Mononuclear cell (primary cell): ENCODE results near the gene SLC44A4. TPM values are rescaled to one million over a fixed set of nuclear protein-coding genes. Genes with fewer than 3 reads are reported as not detected.
"Not testable (repeated sequence)": the region's sequence is repeated elsewhere in the genome, so short reads cannot be mapped to it uniquely, and the experiment has no call there.

Experiments used
- H3K27me3 ChIP-seq: 2 replicates; pipeline ENCODE4 v1.6.0; 2011; ENCODE audit warnings: low read length, control low read depth; ENCODE audit not compliant: insufficient read depth
- H3K4me1 ChIP-seq: 2 replicates; pipeline ENCODE4 v1.5.1; 2011; ENCODE audit warnings: mild to moderate bottlenecking, low read length, control low read depth; ENCODE audit not compliant: insufficient read depth
- H3K4me3 ChIP-seq: 2 replicates; pipeline ENCODE4 v1.5.1; 2011; ENCODE audit warnings: mild to moderate bottlenecking, low read length, moderate library complexity
- H3K9me3 ChIP-seq: 2 replicates; pipeline ENCODE4 v1.5.1; 2011; ENCODE audit warnings: low read depth, mild to moderate bottlenecking, control low read depth, low read length
- total RNA-seq: library from RNA; depleted of rRNA; stranded (reverse); fragments of >200 nt; gene quantifications from one replicate; pipeline ENCODE4 v1.2.3, GENCODE V29; 2012

Gene SLC44A4
- total RNA-seq, 1 donor, result 0.10 TPM

DNA sequence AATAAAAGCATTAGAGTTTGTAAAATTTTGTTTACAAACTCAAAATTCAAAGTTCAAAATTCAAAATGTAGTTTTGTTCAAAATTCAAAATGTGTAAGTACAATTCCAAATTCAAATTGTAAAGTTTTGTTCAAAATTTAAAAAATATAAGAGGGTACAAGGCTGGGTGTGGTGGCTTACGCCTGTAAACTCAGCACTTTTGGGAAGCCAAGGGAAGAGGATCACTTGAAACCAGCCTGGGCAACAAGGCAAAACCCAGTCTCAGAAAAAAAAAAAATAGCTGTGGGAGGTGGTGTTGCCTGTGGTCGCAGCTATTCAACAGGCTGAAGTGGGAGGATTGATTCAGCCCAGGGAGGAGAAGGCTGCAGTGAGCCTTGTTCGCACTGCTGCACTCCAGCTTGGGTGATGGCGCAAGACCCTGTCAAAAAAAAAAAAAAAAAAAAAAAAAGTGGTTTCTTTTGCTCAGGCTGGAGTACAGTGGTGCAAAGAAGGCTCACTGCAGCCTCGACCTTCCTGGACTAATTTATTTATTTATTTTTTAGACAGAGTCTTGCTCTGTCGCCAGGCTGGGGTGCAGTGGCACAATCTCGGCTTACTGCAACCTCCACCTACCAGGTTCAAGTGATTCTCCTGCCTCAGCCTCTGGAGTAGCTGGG, 28.5 kb upstream of the SLC44A4 start:
- no peak overlapping the region for H3K4me3 ChIP-seq
- H3K4me1 ChIP-seq, result peaks cover 10% of the 10 kb centered on the region
- H3K27me3 ChIP-seq, result no peaks in the 10 kb centered on the region
- H3K9me3 ChIP-seq, result no peaks in the 10 kb centered on the region

DNA sequence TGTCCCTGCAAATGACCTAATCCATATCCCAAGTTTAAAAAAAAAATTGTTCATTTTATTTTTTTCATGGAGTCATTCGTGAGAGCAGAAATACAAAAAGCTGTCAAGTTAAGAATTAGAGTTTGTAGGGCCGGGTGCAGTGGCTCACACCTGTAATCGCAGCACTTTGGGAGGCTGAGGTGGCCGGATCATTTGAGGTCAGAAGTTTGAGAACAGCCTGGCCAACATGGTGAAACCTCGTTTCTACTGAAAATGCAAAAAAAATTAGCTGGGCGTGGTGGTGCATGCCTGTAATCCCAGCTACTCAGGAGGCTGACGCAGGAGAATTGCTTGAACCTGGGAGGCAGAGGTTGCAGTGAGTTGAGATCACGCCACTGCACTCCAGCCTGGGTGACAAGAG, 27.9 kb upstream of the SLC44A4 start:
- not testable (repeated sequence) for H3K9me3 ChIP-seq, H3K4me3 ChIP-seq, H3K27me3 ChIP-seq
- peaks cover 12% of the 10 kb centered on the region for H3K4me1 ChIP-seq

DNA sequence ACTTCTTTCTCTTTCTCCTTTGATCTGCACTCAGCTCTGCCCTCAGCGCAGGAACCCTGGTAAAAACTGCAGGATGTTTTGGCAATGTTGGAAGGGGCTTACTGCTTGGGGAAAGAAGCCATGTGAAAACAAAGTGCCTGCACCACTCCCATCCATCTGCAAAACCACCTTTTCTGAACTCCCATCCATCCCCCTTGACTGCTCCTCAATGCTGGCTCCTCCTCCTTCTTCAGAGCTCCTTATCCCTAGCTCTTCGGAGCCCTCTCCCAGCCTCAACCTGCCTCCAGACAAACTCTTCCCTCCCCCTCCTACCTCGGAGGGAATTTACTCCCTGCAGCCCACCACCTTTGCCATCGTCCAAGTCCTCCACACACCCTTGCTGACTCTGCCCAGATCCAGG, 27.3 kb upstream of the SLC44A4 start:
- H3K4me3 ChIP-seq, result no peak overlapping the region
- H3K9me3 ChIP-seq, result no peaks in the 10 kb centered on the region
- H3K27me3 ChIP-seq, result no peaks in the 10 kb centered on the region
- H3K4me1 ChIP-seq, result peaks cover 15% of the 10 kb centered on the region

DNA sequence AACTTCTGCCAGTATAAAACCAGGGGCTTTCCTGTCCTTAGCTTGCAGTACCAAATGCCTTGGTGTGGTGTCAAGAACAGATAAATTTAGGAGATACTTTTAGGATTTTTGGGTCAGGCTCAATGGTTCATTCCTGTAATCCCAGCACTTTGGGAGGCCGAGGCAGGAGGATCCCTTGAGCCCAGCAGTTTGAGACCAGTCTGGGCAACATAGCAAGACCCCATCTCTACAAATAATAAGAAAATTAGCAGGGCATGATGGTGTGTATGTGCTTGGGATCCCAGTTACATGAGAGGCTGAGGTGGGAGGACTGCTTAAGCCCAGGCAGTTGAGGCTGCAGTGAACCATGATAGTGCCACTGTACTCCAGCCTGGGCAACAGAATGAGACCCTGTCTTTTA, 26.2 kb upstream of the SLC44A4 start:
- H3K4me1 ChIP-seq, result peaks cover 18% of the 10 kb centered on the region
- no peak overlapping the region for H3K4me3 ChIP-seq
- no peaks in the 10 kb centered on the region for H3K9me3 ChIP-seq
- H3K27me3 ChIP-seq, result no peaks in the 10 kb centered on the region

DNA sequence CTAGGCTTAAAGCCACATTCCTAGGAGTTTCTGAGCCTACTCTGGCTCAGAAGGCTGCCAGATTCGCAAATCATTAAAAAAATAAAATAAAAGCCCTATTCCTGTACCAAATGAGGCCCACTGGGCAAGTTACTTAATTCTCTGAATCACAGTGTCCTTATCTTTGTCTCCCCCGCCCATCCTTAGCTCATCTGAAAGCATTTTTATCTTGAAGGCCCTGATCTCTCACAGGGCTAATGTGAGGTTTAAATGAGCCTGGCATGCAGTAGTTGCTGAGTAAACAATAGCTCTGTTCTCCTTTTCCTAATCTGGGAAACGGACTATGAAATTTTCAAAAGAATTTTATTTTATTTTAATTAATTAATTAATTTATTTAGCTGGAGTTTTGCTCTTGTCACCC, 25.2 kb upstream of the SLC44A4 start:
- Histone ChIP-seq H3K4me3 (no peak overlapping the region), H3K4me1 (peaks cover 29% of the 10 kb centered on the region), H3K27me3 (no peaks in the 10 kb centered on the region), H3K9me3 (no peaks in the 10 kb centered on the region)

DNA sequence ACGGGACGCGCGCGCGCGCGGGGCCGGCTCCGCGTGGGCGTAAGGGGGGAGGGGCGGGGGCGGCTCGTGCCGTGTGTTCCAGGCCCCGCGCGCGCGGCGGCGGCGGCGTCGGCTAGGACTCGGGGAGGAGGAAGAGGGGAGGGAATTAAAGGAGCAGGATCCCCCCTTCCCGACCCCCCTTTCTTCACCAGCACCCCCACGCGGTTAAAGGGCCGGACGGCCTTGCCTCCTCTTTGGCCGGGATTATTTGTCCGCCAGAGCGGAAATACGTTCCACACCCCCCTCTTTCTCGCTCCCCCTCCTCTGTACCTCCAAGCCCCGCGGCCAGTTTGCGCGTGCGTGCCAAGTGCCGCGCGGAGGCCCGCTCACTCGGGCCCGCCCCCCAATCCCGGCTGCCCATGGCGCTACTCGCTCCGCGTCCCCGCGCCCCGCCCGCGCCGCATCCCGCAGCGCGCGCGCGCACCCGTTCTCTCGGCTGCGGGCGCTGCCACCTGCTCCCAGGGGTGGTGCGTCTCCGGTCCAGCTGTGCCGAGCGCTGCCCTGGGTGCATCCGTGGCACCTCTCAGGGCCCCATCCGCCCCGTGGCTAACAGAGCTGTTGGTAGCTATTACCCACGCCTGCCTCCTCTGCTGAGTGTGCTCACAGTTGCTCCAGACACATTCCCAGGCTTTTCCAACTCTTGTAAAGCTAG, 23.3 kb upstream of the SLC44A4 start, which contains the start of gene ZBTB12:
Gene ZBTB12 (minus strand): TSS at position 134 of the 691 bp plus-strand sequence. CDS start 781 bp downstream, outside the sequence.
- peak within 1 kb of the TSS; percentile 54 for H3K4me3 ChIP-seq
- H3K27me3 ChIP-seq, result no peaks in the 10 kb centered on the region
- H3K9me3 ChIP-seq, result no peaks in the 10 kb centered on the region
- H3K4me1 ChIP-seq, result peaks cover 38% of the 10 kb centered on the region

DNA sequence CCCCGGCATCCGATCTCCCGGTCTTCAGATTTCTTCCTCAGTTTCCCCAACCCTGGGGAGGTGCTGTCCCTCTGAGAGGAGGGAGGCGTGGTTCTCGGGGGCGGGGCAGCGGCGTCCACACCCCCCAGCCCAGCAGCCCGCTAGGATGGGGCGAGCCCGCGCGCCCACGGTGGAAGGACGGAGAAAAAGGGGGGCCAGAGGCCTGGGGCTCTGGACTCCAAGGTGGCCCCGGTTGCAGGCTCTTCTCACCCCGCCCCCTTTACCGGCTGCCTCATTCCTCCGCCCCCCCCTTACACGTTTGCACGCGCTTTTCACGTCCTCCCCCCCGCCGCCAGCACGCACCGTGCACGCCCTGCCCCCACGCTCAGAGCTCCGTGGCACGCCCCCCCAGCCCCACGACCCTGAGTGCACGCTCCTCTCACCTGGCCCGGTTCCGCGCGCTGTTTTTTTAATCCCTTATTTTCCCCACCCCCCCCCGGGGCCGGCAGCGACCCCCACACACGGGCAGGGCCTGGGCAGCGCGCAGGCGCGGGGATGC, 22.7 kb upstream of the SLC44A4 start:
- no peaks in the 10 kb centered on the region for H3K9me3 ChIP-seq
- no peaks in the 10 kb centered on the region for H3K27me3 ChIP-seq
- H3K4me3 ChIP-seq, result peak overlapping the region; percentile 54
- peaks cover 43% of the 10 kb centered on the region for H3K4me1 ChIP-seq

DNA sequence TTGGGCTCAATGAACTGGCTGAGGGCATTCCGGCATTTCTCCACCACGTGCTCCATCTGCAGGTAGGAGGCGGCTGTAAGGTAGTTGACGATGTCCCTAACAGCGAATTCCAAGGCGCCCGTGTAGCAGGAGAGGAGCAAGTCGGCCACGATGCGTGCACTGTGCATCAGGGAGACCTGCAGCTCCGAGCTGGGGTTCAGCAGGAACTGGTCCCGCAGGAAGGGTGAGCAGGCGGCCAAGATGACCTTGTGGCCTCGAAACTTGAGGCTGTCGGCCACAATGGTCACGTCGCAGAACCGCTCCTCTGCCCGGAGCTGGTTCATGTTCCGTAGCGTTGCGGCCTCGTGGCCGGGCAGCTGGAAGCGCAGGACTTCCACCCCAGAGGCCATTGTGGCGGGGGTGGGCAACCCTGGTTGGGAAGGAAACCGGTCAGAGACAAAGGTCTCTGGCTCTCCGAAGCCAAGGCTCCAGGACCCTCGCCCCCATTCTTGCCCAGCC, 22.2 kb upstream of the SLC44A4 start:
- no peaks in the 10 kb centered on the region for H3K27me3 ChIP-seq
- H3K9me3 ChIP-seq, result no peaks in the 10 kb centered on the region
- no peak overlapping the region for H3K4me3 ChIP-seq
- peaks cover 47% of the 10 kb centered on the region for H3K4me1 ChIP-seq

DNA sequence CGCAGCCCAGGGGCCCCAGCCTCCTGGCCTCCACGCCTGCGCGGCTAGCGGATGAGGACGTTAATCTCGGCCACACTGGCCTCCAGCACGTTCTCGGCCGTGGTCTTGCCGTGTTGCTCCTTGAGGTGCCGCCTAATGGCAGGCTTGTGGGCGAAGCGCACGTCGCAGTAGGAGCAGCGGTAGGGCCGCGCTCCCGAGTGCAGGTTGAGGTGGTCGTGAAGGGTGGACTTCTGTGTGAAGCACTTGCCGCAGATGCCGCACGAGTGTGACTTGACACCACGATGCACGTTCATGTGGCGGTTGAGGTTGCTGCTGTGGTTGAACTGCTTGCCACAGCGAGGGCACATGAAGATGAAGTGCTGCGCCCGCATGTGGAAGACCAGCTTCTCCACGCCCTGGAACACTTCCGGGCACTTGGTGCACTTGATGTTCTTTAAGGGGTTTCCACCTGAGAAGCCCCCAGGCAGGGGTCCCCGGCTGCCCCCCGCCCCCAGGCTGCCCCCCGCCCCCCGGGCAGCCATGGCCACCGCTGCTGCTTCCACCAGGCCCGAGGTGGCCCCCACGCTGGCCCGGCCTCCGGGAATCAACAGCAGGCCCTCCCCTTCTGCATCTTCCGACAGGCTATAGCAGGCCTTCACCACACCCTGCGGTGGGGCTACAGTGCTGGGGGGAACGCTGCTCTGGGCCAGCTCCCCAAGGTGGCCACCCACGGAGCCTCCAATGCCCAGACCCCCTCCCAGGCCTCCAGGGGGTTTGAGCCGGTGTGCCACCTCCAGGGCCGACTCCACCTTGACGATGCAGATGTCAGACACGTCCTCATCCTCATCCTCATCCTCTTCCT, 21.3 kb upstream of the SLC44A4 start:
- Histone ChIP-seq H3K4me3 (no peak overlapping the region), H3K4me1 (peaks cover 47% of the 10 kb centered on the region), H3K9me3 (no peaks in the 10 kb centered on the region), H3K27me3 (no peaks in the 10 kb centered on the region)

DNA sequence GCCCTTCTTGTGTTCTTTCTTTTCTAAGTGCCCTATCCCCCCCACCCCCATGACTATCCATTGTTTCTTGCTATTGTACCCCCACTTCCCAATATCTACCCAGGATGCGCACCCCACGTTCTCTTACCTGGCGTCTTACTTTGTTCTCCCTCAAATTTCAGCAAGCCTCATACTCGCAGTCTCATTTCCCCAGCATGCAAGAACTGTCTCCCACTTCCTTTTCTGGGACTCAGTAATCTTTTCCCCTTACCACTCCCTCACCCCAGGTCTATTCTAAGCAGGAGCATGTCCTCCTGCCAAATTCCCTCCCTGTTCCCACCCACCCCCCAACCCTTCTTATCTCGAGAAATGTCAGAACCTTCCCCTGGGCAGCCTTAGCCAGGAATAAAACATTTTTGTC, 20.4 kb upstream of the SLC44A4 start:
- no peaks in the 10 kb centered on the region for H3K9me3 ChIP-seq
- peaks cover 47% of the 10 kb centered on the region for H3K4me1 ChIP-seq
- no peak overlapping the region for H3K4me3 ChIP-seq

DNA sequence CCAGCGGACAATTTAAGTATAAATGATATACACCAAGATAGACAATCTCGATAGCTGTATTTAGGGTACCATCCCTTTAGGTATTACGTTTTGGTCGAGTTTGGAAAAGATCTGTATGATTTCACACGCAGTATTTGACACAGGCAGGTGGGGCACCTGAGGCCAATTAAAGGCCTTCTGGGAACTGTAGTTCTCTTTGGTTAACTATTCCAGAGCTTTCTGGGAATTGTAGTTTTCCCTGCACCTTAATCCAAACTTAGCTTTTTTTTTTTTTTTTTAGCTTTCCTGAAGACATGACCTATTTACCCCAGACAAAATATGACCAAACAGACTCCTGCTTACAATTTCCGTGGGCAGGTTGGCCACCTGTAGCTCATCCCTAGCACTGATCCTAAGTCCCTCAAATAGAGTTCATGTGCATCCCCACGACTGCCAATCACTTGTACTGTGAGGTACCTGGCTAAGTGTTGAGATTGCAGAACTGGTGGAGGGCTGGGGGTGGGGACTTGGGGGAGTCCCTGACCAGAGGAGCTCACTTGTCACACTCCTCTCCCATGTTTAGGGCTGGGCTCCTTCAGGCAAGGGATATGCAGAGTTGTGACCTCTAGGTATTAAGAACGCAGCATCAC, 19.7 kb upstream of the SLC44A4 start:
- Histone ChIP-seq H3K4me1 (peaks cover 47% of the 10 kb centered on the region), H3K4me3 (peak overlapping the region; percentile 99), H3K27me3 (no peaks in the 10 kb centered on the region), H3K9me3 (no peaks in the 10 kb centered on the region)

More for the DNA sequence above, 20.4 kb upstream of the SLC44A4 start:
- H3K27me3 ChIP-seq, result no peaks in the 10 kb centered on the region

DNA sequence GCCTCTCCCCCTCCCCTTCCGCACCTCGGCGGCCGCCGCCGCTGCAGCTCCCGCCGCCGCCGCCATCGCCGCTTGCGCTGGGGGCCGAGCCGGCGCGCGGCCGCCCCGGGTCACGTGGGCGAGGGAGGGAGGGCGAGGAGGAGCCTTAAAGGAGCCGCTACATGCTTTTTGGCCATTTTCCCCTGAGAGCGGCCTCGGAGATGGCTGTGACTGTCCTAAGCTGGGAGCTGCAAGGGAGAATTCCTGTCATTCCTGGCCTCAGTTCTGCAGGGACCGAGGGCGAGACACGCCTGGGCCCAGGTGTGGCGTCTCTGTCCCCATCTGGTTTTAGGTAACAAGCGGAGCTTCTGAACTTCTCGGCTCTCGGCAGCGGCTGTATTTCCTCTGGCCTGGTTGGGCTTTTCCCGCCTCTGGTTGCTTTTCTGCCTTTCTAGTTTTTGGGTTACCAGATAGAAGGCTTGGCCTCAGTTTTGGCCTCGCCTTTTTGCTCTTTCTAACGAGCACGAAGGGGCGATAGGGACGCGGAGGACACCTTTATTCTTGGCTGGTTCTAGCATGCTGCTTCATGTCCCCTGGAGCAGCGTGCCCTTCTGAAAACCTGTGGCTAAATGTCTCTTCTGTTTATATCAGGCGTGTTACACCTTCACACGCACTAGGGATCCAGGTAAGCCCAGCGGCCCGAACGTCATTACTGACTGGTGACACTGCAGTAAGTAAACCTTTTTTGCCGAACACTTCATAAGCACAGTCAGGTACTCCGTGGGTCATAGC, 19.0 kb upstream of the SLC44A4 start, which contains the start of gene EHMT2:
Gene EHMT2 (minus strand): TSS at position 87 of the 771 bp plus-strand sequence. CDS start 21 bp downstream, at position 66.
- Histone ChIP-seq H3K9me3 (no peaks in the 10 kb centered on the region), H3K27me3 (no peaks in the 10 kb centered on the region), H3K4me1 (peaks cover 45% of the 10 kb centered on the region), H3K4me3 (peak within 1 kb of the TSS; percentile 99)

DNA sequence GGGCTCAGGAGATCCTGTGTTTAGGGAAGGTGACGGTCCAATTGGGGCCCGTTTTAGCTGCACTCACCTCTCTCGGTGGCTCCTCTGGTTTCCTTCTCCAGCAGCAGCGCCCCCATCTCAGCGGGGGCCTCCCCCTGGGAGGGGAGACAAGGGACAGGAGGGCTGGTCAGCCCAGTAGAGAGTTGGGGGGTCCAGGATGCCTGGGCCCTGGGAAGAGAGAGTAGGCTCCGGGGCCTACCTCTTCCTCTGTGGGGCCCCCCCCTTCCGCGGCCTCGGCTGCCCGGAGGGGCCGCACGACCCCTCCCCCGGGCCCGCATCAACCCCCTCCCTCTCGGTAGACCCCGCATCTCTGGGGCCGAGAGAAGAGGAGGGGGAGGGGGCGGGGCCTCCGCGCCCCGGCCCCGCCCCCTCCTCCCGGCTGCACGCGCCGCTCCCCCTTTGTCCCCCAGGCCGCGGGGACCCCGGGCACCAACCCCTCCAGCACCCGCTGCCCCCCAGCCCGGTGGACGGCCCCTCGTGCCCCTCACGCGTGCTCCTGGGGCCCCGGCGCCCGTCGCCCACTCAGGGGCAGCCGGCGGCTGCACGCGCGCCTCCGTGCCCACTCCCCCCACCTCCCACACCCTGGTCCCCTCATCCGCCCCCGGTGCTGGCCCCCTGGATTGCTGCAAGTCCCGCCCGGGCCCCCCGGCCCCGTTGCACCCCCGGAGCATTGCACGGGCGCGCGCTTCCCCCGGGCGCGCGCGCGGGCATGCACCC, 18.2 kb upstream of the SLC44A4 start:
- peak overlapping the region; percentile 99 for H3K4me3 ChIP-seq

More for the DNA sequence above, 18.2 kb upstream of the SLC44A4 start:
- H3K27me3 ChIP-seq, result no peaks in the 10 kb centered on the region
- H3K4me1 ChIP-seq, result peaks cover 38% of the 10 kb centered on the region
- H3K9me3 ChIP-seq, result no peaks in the 10 kb centered on the region
